GM18502 (cell line): ENCODE results near the gene TTC24.

Experiments
- ATAC-seq: cut with Tn5 transposase; IDR thresholded peaks from one replicate; pipeline ENCODE4 v1.9.1; 2021; ENCODE audit warnings: mild to moderate bottlenecking; ENCODE audit not compliant: unreplicated experiment, poor library complexity

The TTC24 gene

DNA sequence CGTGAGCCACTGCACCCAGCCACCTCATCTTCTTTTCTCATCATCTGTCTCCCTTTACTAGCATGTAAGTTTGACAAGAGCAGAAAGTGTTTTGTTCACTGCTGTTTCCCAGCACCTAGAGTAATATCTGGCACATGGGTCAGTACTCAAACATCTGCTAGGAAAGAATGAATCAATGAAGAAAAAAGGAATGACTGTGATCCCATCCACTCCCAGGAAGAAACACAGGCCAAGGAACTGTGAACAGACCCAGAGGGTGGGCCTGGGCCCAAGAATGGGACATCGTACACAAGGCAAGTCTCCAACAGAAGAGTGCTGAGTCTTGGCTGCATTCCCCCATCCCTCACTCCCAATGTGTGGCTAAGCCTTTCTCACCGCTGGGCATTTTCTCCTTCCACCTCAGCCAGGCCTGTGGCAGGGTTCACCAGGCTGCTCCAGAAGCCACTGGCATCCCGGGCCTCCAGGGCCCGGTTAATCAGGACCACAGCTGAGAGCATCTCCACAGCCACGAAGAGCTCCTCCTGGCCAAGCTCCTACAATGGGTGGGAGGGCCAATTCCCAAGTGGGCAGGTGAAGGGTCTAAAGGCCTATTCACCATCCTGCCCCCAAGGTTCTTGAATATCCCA, 25.6 kb upstream of the TTC24 start:
- no peak for ATAC-seq

DNA sequence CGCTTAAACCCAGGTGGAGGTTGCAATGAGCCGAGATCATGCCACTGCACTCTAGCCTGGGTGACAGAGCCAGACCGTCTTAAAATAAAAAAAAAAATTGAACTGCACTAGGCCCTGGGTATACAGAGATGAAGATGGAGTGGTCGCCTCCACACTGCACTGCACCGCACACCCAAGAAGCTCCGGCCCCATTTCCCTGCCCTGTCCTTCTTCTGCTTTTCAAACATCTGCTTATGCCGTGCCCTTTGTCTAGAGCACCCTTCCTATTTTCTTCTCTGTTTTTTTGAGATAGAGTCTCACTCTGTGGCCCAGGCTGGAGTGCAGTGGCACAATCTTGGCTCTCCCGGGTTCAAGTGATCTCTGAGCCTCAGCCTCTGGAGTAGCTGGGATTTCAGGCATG, 24.6 kb upstream of the TTC24 start:
- ATAC-seq, result no peak

DNA sequence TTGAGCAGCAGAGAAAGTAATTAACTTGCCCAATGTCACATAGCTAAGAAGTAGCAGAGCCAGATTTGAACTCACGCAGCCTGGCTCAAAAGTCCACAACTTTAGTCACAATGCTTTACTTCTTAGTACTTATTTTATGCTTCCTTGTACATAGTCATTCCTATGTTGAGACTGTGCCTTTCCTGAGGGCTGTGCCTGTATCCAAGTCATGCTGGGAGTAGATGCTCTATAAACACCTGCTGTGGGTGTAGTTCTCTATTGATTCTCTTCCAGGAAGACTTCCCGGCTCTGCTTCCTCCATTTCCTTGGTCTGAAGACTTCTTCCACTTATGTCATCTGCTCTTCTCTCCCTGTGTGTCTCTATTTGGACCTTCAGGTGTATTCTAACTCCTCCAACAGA, 23.8 kb upstream of the TTC24 start:
- no peak for ATAC-seq

DNA sequence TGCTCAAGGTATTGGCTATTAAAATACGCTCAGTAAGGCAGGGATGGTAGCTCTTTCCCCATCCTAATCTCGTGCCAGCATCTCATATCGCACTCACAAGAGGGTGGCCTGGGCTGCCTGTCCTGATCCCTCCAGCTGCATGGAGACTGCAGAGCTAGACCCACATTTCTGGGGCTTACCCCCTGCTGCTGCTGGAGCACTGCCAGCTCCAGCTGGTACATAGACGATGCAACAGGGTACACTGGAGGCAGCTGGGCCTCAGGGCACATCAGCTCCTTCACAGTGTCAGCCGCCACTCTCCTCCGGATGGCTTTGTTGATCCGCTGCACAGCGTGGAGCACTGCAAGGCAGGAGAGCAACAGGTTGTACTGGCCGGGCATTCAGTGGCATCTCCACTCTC, 23.2 kb upstream of the TTC24 start:
- no peak for ATAC-seq

DNA sequence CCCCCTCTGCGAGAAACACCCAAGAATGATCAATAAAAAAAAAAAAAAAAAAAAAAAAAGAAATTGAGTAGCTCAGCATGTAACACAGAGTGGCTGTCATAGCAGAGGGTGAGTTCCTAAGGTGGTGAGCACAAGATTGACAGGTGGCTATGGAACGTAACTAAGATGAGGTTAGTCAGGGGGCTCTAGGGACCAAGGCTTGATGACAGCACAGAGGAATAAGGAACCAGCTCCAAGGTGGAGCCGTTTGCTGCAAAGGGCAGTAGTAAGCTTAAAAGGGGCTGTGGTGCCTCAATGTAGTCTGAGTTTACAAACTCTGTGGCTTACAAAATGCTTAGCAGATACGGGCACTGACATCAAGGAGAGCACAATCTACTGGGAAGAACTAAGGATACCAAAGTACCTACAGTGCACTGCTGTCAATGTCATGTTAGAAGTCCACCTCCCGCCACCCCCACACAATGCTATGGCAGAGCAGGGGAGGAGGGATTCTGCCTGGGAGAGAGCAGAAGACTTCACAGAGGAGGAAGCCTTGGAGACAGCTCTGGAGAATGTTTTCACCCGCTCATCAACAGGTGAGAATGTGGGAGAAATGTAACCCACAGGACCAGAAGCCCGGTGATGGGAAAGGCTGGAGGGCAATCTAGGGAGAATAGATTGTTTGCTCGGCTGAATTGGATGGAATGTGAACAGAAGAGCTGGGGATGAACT, 20.3 kb upstream of the TTC24 start:
- ATAC-seq, result no peak

DNA sequence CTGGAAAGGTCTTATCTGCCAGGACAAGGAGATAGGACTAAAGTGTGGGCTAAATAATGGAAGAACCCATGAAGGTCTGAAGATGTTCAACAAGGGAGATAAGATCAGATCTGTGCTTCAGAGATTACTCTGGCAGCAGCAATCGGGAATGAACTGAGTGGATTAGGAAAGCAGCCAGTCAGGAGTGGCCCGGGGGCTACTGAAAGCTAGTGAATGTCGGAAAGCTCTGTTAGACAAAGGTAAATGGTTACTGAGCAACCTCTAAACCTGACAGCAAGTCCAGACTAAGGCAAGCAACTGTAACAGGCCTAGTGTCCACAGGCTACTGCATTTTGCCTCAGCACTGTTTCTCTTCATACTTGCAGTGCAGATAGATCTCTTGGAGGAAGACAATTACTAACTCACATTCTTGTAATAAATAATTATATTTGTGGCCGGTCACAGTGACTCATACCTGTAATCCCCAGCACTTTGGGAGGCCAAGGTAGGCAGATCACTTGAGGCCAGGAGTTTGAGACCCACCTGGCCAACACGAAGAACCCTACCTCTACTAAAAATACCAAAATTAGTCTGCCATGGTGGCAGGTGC, 19.6 kb upstream of the TTC24 start:
- no peak for ATAC-seq

DNA sequence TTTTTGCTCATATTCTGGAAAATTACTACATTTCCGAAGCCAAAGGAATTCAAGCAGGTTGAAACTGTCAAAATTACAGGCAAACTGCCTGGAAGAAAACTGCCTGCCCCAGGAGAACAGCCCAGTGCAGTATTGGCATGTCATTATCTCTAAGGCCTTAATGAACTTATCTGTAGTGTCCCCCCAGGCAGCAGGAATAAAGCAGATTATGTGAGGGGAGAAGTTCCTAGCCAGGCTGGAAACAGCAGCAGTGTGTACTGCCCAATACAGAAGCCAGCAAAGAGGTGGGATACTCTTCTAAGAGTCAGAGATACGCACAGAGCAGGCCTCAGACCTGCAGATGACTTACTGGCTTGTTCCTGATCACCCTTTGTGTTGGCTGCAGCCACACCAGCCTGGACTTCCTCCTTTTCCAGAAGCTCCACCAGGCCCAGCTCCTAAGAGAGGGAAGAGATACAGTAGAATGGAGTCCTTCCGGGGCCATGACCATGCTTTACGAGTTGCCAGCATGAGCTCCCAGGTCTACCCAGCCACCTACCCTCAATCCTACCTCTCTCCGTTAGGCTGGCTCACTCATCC, 18.8 kb upstream of the TTC24 start:
- no peak for ATAC-seq

DNA sequence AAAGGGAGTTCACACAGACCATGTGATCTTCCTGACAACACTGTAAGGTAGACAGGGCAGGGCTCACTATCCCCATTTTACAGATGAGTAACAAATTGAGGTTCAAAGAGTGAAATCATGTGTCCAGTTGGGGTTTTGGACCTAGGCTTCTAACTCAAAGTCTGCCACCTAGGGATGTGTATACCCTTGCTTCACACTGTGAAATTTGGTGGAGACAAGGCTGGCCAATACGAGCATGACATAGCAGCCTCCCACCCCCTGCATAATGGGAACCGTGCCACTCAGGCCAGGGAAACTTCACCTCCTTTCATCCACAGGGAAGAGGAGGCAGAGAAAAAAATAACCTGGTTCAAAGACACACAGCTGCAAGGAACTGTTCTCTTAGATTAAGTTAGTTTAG, 14.0 kb upstream of the TTC24 start:
- ATAC-seq, result no peak

DNA sequence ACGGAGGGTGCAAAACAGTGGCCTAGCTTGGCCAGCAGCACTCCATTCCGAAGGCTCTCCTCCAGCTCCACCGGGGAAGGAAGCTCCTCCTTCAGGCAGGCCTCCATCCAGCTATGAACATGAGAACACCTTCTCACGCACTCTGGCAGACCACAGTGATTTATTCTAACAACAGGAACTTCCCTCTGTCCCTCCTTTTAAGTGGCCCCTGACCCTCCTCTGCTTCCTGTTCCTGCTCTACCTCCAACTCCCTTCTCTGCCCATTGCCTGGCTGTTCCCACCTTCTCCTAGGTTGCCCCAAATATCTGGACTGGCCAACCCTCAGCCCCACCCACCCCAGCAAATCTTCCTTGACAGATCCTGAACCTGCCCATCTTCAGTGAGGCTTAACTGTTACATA, 13.1 kb upstream of the TTC24 start:
- ATAC-seq, result no peak

DNA sequence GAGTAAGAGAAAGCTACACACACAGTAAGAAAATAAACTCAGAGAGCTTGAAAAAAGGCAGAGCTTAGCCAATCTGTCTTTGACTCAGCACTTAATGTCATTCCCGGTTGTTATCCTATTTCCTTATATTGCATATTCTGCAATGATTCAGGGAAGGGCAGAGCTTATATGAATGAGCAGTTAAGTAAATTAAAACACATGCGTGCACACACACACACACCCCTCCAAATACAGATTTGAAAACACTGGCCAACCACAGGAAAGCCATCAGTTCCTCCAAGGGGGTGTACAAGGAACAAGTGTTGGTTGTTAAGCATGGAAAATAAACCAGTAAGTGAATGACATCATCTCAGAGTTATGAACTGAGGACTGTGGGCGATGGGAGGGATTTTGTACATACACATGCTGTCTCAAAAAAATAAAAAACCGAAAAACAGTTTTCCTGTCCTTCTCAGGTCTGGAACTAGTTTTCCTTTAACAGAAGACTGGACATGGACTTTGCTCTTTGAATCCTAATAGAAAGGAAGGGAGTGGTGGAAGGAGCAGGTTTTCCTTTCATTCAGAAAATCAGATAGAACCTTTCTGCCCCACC, 8.2 kb upstream of the TTC24 start:
- no peak for ATAC-seq

DNA sequence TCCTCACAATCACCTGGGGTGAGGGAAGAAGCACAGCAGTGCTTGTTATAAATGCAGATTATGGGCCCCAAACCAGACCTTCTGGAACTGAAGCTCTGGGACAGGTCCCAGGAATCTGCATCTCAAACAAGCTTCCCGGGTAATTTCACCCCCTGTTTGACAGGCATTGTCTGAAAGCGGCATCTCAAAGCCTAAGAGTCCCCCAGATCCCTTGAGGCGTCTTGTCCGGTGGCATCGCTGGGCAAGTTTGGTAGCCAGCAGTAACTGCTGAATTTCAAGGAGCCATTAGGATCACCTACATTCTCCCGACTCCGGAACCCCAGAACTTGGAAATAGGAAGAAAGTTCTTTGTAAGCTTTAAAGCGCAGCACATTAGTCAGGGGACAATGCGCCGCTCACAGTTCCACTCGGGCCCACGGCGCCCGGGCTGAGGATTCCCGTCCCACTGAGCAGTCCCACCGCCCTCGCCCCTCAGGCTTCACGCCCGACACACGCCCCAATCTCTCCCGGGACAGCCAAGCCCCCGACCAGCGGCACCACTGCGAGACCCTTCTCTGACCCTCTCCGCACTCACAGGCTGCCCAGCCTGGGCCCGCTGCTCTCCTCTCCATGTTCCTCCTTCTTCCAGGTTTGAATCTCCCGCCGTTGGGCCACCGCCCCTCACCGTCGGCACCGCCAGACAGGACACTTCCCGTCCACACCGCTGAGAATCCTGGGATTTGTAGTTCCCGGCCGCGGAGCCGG, 7.4 kb upstream of the TTC24 start, which contains the start of gene IQGAP3:
Gene IQGAP3 (minus strand): TSS at position 647 of the 744 bp plus-strand sequence. CDS start 36 bp downstream, at position 611.
- ATAC-seq, result peak; percentile 64

DNA sequence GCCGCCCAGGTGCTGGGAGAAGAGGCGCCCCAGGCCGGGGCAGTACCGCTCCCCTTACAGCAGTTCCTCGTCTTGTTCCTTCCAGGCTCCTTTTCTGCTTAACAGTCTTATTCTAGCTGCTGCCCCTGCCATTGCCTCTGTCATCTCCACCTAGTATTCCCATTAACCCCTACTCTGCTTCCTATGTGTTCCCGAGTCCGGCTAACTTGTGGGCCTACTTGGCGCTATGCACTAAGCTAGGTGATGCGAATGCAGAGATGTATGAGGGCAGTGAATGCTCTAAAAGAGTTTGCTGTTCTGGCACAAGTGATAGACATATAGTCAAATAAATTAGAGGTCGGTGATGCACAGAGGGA, 6.9 kb upstream of the TTC24 start:
- ATAC-seq, result no peak

DNA sequence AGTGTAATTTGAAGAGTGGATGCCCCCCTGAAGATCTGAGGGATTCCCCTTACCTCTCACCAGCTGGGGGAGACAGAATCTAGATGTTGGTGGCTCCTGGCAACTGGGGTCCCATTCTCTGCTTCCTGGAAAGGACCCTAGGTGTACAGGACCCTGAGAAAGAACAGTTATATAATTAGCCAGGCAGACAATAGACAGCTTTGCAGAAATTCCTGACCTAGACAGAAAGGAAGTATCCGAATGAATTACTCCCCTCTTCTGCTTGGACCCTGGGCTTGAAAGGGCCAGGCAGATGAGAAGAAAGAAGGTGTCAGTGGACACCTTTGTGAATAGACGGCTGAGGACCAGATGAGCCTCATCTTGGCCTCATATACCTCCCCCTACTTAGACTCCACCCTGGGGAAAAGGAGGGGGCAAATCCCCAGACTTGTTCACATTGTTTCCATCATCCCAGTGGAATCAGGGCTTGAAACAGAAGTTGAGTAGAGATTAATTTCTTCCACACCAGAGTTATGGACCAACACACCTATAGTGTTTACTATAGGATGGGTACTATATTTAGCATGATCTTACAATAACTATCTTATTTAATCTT, 5.4 kb upstream of the TTC24 start:
- ATAC-seq, result no peak

DNA sequence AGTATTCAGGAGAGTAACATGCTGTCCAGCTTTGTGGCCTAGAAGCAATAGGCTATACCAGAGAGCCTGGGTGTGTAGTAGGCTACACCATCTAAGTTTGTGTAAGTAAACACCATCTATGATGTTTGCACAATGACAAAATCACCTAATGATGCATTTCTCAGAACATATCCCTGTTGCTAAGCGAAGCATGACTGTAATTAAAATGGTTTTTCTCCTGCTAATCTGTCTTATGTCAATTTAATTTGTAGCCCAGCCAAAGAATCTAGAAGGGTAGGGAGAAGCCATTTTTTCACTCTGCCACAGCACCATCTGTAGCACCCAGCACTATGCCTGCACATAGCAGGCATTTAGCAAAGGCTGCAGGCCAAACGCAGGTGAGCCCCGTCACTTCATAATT, 2.0 kb upstream of the TTC24 start:
- ATAC-seq, result no peak

DNA sequence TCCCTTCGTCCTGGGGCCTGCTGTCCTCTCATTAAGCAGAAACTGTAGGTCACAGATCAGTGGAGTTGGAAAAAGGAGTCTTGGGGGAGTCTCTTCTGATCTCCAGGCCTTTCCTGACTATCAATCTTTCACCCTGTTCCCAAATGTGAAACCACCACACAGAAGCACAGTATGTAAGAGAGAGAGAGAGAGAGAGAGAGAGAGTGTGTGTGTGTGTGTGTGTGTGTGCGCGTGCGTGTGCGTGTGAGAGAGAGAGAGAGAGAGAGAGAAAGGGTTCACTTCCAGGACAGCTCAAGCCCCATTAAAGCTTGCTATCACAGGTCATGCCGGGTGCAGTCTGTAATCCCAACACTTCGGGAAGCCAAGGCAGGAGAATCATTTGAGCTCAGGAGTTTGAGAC, 1.5 kb upstream of the TTC24 start:
- ATAC-seq, result no peak

DNA sequence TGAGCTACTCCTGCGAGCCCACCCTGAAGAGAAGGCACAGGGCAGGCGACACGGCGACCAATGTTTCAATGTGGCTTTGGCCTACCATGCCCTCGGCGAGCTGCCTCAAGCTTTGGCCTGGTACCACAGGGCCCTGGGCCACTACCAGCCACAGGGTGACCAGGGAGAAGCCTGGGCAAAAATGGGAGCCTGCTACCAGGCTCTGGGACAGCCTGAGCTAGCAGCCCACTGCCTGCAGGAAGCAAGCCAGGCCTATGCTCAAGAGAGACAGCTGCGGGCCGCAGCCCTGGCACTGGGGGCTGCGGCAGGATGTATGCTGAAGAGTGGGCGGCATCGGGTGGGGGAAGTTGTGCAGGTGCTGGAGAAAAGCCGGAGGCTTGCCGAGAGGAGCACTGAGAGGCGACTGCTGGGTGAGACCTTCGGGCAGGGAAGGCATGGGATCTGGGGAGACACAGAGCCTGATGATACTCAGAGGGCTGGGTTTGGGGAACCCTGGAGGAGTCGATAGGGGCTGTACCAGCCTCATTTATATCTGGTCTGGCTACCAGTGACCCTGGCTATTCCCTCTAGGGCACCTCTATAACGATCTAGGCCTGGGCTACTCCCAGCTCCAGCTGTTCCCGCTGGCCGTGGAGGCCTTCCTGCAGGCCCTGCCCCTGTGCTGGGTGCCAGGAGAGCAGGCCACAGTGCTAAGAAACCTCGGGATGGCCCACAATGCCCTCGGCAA, 2.3 kb downstream of the TTC24 start:
- ATAC-seq, result no peak

DNA sequence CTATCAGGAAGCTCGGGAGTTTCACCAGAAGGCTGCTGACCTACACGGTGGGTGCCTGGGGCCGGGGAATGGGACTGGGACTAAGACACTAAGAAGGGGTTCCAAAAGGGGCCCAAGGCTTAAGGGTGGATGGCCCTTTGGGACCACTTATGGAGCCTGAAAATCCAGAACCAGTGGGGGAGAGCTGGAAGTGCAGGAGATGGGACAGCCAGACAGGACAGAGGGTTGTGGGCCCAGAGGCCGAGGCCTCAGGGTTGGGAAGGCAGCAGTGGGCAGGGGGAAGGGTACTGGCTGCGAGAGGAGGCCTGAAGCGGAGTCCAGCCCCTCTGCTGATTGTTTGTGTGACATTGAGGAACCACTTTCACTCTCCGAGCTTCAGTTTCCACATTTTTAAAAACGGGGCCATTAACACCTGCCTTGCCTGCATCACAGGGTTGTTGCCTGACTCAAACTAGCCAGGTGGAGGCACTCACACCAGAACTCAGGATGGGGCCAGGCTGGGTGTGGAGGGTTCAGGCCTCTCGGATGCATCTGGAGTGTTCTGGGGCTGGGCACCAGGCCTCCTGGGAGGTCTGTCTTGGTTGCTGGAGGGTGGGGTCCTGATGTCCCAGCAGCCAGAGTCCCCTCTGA, 3.0 kb downstream of the TTC24 start:
- no peak for ATAC-seq

DNA sequence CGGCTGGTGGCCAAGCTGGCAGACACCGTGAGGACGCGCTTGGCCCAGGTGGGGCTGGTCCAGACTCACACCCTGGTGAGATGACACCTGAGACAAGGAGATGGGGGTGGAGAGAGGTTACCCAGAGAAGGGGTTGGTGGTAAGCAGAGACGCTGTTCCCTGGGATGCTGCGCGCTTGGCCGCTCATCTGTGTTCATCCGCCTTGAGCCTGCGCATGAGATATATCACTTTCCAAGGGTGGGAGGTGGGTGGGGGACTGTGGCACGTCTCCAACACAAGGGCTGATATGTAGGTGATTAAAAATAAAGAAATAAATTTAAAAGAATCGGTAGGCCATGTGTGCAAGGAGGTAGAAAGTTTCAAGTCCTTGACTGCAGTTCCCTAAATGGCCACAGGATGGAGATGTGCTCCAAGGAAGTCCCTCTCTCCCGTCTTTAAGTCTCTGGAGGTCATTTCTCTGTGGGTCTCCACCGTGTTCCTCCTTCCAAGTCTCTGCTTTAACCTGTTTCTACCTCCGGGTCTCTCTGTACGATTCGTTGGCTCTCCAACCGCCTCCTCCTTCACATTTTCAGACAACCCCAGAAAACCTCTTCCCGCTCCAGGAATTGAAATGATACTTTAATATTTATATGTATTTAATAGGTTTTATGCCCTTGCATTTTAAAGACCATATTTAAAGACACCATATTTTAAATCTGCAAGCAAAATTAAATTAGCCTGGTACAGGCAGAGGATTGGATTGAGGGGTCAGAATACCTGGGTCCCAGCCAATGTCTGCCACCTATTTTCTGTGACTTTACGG, 4.5 kb downstream of the TTC24 start:
- ATAC-seq, result no peak
